ENCODE data around the gene STMND1. TPM values are rescaled to one million over a fixed set of nuclear protein-coding genes. Genes with fewer than 3 reads are reported as not detected.

The STMND1 gene
- total and polyA plus RNA-seq, 12 donors, result 0.06 TPM; not detected in 11

DNA sequence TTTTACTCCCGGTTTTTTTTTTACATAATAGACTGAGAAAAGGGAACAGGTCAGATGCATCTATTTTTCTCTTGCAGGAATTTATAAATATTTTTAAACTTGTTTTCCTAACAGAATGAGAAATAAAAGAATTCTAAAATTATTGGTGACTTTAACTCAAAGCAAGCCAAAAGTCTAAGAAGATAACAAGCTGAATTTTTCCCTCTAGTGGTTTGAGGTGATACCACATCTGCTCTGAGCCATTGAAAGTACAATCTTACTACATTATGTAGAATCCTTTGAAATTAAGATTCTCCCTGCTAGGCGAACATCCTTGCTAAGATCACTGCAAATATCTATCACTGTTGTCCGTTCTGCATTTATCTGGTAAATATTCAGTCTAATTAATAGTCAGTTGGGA is 10.7 kb upstream of the STMND1 start:
- no peaks in the 10 kb centered on the region for H3K36me3 ChIP-seq (replicated peaks in 1 of 2)
- no peak overlapping the region for H3K4me3 ChIP-seq
- TF ChIP-seq POLR2A (IDR thresholded peaks at IDR 0.05), result no peak
- TF ChIP-seq, protein P1, sequence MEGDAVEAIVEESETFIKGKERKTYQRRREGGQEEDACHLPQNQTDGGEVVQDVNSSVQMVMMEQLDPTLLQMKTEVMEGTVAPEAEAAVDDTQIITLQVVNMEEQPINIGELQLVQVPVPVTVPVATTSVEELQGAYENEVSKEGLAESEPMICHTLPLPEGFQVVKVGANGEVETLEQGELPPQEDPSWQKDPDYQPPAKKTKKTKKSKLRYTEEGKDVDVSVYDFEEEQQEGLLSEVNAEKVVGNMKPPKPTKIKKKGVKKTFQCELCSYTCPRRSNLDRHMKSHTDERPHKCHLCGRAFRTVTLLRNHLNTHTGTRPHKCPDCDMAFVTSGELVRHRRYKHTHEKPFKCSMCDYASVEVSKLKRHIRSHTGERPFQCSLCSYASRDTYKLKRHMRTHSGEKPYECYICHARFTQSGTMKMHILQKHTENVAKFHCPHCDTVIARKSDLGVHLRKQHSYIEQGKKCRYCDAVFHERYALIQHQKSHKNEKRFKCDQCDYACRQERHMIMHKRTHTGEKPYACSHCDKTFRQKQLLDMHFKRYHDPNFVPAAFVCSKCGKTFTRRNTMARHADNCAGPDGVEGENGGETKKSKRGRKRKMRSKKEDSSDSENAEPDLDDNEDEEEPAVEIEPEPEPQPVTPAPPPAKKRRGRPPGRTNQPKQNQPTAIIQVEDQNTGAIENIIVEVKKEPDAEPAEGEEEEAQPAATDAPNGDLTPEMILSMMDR (IDR thresholded peaks at IDR 0.05), result peak in 1 of 6 experiments; percentile 28
- no peak overlapping the region for H3K27ac ChIP-seq
- intact Hi-C loops (cut with DNase I), result no loop called here
- no peaks in the 10 kb centered on the region for H3K9me3 ChIP-seq (replicated peaks in 1 of 3)
- DNase-seq, result no peak
- H3K4me1 ChIP-seq (replicated peaks in 1 of 2), result no peaks in the 10 kb centered on the region
- WGBS, 4 donors, result 61 to 71% (median 65%) methylated on average over 3 of the region's 3 CpGs
- H3K27me3 ChIP-seq, result peaks cover 10% of the 10 kb centered on the region

DNA sequence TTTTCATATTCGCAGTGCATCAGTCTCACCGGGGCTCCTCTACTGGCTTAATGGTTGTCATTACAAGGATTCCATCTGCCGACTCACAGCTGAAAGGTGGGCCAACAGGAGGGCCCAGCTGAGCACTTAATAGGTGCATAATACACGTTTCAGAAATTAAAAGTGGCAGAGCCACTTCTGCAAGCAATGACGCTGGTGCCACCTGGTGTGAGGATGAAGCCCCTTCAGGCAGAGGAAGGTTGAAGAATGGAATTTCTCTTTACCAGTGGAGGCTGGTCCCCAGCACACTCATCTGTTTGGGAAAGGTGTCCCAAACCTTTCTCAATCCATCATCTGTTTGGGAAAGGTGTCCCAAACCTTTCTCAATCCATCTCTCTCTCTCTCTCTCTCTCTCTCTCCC is 8.2 kb upstream of the STMND1 start:
- intact Hi-C loops (cut with DNase I), result no loop called here
- no peak overlapping the region for H3K4me3 ChIP-seq
- H3K27me3 ChIP-seq, result peaks cover 4% of the 10 kb centered on the region
- no peak for DNase-seq
- 39 to 48% (median 43%) methylated on average over 5 of the region's 5 CpGs for WGBS, 4 donors
- no peaks in the 10 kb centered on the region for H3K36me3 ChIP-seq (replicated peaks in 1 of 2)
- no peak overlapping the region for H3K27ac ChIP-seq
- H3K9me3 ChIP-seq (replicated peaks in 1 of 3), result no peaks in the 10 kb centered on the region
- TF ChIP-seq POLR2A (IDR thresholded peaks at IDR 0.05), result no peak
- TF ChIP-seq, protein P1 (IDR thresholded peaks at IDR 0.05), result no peak
- no peaks in the 10 kb centered on the region for H3K4me1 ChIP-seq (replicated peaks in 1 of 2)

DNA sequence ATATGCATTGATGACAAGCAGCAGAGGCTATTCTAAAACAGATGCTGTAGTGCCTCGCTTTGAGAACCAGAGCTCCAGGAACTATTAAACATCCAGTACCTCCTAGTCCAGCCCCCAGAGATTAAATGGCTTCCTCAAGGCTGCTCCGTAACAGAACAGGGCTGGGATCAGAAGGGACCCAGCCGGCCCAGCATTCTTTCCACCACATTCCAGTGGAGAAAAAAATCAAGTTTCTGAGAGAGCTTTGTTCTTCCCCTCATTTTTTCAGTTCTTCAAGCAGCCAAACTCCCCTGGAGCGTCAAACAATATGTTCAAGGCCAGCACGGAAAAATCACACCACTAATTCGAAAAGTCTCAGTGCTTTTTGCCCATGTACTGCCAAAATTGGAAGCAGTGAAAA is 5.8 kb upstream of the STMND1 start:
- Histone ChIP-seq H3K36me3 (replicated peaks in 1 of 2) (no peaks in the 10 kb centered on the region), H3K4me1 (replicated peaks in 1 of 2) (no peaks in the 10 kb centered on the region), H3K9me3 (replicated peaks in 1 of 3) (no peaks in the 10 kb centered on the region), H3K27me3 (peaks cover 4% of the 10 kb centered on the region), H3K4me3 (no peak overlapping the region), H3K27ac (no peak overlapping the region)
- no peak for DNase-seq
- 37 to 49% (median 42%) methylated on average over 6 of the region's 6 CpGs for WGBS, 4 donors
- no peak for TF ChIP-seq POLR2A (IDR thresholded peaks at IDR 0.05)
- TF ChIP-seq, protein P1 (IDR thresholded peaks at IDR 0.05), result no peak
- intact Hi-C loops (cut with DNase I), result no loop called here

DNA sequence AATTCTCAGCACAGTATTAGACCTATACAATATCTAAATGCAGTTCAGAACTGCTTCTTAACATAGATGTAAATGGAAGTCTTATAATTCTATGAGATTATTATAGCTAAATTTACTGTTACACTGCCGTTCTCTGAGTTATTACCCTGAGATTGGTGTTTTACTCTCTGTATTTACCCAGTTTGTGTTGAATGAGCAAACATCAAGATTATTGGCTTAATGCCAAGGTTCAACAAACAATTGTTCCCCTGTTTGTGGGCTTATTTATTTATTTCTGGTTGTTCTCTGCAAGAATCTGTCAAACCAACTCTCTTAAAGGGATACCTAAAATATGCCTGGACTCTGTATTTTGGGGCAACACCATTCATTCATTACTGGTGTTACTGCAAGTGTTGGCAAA is 5.2 kb upstream of the STMND1 start:
- TF ChIP-seq, protein P1 (IDR thresholded peaks at IDR 0.05), result no peak
- no peak for TF ChIP-seq POLR2A (IDR thresholded peaks at IDR 0.05)
- no peak for DNase-seq
- H3K9me3 ChIP-seq (replicated peaks in 1 of 3), result no peaks in the 10 kb centered on the region
- 43 to 67% (median 62%) methylated on average over 1 of the region's 1 CpG for WGBS, 4 donors
- peaks cover 4% of the 10 kb centered on the region for H3K27me3 ChIP-seq
- peaks cover 0 to 1% of the 10 kb centered on the region in 2 donors for H3K4me1 ChIP-seq (replicated peaks in 1 of 2)
- H3K27ac ChIP-seq, result no peak overlapping the region
- no peaks in the 10 kb centered on the region for H3K36me3 ChIP-seq (replicated peaks in 1 of 2)
- intact Hi-C loops (cut with DNase I), result no loop called here
- H3K4me3 ChIP-seq, result no peak overlapping the region
